NCI-H526 (cell line): ENCODE measurements around the gene OAS2.

Experiments used
- DNase-seq, 2 experiments: peaks; one replicate each; lab custom pipeline; 2025; lab: John Stamatoyannopoulos, UW

The OAS2 gene

GRCh38 chr12:113058553-113058952, 80.2 kb downstream of the OAS2 start:
- no peak for DNase-seq

- DNase-seq: no peak
Measured at GRCh38 chr12:113059071-113059595, 80.8 kb downstream of the OAS2 start.

- no peak for DNase-seq
Measured at GRCh38 chr12:113060336-113060960, 82.1 kb downstream of the OAS2 start.

DNA sequence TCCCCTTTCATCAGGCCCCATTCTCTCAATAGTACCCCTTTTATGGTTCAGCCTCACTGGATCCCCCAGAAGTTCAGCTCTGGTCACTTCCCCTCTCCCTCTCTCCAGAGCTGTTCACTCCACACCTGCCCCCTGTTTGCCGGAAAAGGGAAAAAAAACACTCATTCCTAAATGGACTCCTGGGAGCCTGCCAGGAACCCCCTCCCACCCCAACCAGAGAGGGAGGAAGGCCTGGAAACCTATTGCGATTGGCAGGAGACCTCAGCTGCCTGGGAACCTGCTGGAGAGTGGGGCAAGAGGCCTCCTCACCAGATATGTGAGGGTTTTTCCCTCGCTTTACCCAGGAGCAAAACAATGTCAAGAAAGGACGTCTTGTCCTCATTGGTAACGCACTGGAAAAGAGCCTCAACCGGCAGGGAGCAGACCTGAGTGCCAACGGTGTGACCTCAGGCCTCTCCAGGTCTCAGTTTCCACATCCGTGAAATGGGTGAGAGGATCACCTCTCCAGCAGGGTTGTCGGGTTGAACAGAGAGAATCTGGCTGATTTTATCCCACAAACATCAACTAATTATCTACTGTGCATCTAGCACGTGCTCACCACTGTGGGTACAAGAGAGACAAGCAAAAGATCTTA, 82.9 kb downstream of the OAS2 start:
- no peak for DNase-seq
